Adrenal gland (tissue), 12 donors: Measurements from ENCODE around the gene SURF6. TPM values are rescaled to one million over a fixed set of nuclear protein-coding genes. Genes with fewer than 3 reads are reported as not detected.

Experiments
- DNase-seq, 7 donors: peaks; one replicate each; pipeline ENCODE4 v3.0.0-alpha.2; 2019 to 2020
- H3K27ac ChIP-seq, 5 donors: fragments of 200-600 bp; sonication (generic) in 4 of 5; 1 replicate in 3 of 5; 2 replicates in 2 of 5; pipeline versions ENCODE4 v1.5.1 to v1.8.0; 2016 to 2020; ENCODE audit warnings: mild to moderate bottlenecking in 1 of 5
- H3K27me3 ChIP-seq: fragments of 200-600 bp; 2 replicates; pipeline ENCODE4 v1.8.0; 2021
- H3K36me3 ChIP-seq, 2 donors: fragments of 200-600 bp; replicated peaks in 1 of 2; 1 replicate in 1 of 2; 2 replicates in 1 of 2; pipeline versions ENCODE4 v1.5.1 to v1.8.0; 2018 to 2022
- H3K4me1 ChIP-seq, 2 donors: fragments of 200-600 bp; replicated peaks in 1 of 2; 1 replicate in 1 of 2; 2 replicates in 1 of 2; pipeline versions ENCODE4 v1.5.1 to v1.8.0; 2018 to 2021
- H3K4me3 ChIP-seq, 4 donors: fragments of 200-600 bp; sonication (generic) in 3 of 4; one replicate each; pipeline ENCODE4 v1.5.1; 2016 to 2018
- H3K9me3 ChIP-seq, 3 donors: fragments of 200-600 bp; sonication (generic) in 1 of 3; replicated peaks in 1 of 3; 1 replicate in 2 of 3; 2 replicates in 1 of 3; pipeline versions ENCODE4 v1.5.1 to v1.8.0; 2016 to 2021
- CTCF ChIP-seq, 6 experiments: fragments of 450-650 bp in 4 of 6; fragments of 200-600 bp in 2 of 6; sonication (generic) in 1 of 6; IDR thresholded peaks; 1 replicate in 5 of 6; 2 replicates in 1 of 6; pipeline versions ENCODE4 v1.5.1 to v1.8.0; 2016 to 2021; ENCODE audit warnings: antibody characterized with exemption in 6 of 6, mild to moderate bottlenecking in 2 of 6, moderate library complexity in 1 of 6
- POLR2A ChIP-seq, 2 donors: fragments of 450-650 bp; IDR thresholded peaks; one replicate each; pipeline ENCODE4 v1.6.1; 2017; ENCODE audit warnings: antibody characterized with exemption in 2 of 2, mild to moderate bottlenecking in 2 of 2, moderate library complexity in 1 of 2
- WGBS, 4 donors: extraction: QIAGEN DNeasy Blood & Tissue Kit in 2 of 4; methylation state at CpG; one replicate each; pipeline versions ENCODE4 v1.1.5 to v1.1.7; 2013 to 2017; 5-methylcytosine and 5-hydroxymethylcytosine counted together
- intact Hi-C, 2 donors: fragments of 100-400 bp; cut with DNase I; formaldehyde crosslinking; loops; one replicate each; pipeline versions ENCODE4 v1.14.1 to v1.15.0; 2022 to 2023
- polyA plus RNA-seq, 3 donors: library from polyadenylated mRNA; stranded (reverse); fragments of 200-250 nt in 2 of 3; fragments of 350-450 nt in 1 of 3; fragmentation: Illumina TruSeq in 1 of 3; extraction: RNeasy Lipid Tissue Mini Kit (QIAGEN cat#74804) in 1 of 3; gene quantifications; one replicate each; pipeline ENCODE4 v1.2.3, GENCODE V29; 2013 to 2014
- total RNA-seq, 9 donors: library from RNA; depleted of rRNA in 4 of 9; stranded (reverse); fragments of >200 nt in 4 of 9; fragments of 120-200 nt in 1 of 9; fragmentation: NEBNext Ultra II Directional in 1 of 9; extraction: Animal tissue kit (Norgen Biotek cat#: 25700) in 1 of 9; gene quantifications; one replicate each; pipeline versions ENCODE4 v1.1.0 to v1.2.4, GENCODE V29; 2013 to 2023
- donor health status: healthy with polysubstance abuse.
- donor health status: Bipolar disorder and iron deficiency.
- donor health status: DM: yes; HTN: yes; CAD: no.
- donor health status: DM: no; HTN: no; CAD: no.
- donor health status: DM: no; HTN: no; CAD: no.
- donor health status: DM: yes; HTN: yes; CAD: no.

Gene SURF6
- total and polyA plus RNA-seq, 12 donors, result 6.2 to 42.2 (median 23.1) TPM

GRCh38 chr9:133306242-133307204 is 29.5 kb downstream of the SURF6 start:
- WGBS, 4 donors, result 71 to 75% (median 74%) methylated on average over 24 to 31 of the region's 31 CpGs
- intact Hi-C loops, result no loop called here
- peaks cover 6% of the 10 kb centered on the region for H3K27me3 ChIP-seq

GRCh38 chr9:133305731-133306130 is 30.3 kb downstream of the SURF6 start:
- no peak overlapping the region for H3K4me3 ChIP-seq
- H3K4me1 ChIP-seq, result no peaks in the 10 kb centered on the region
- intact Hi-C loops, result no loop called here
- TF ChIP-seq POLR2A (IDR thresholded peaks at IDR 0.05), result no peak
- TF ChIP-seq CTCF (IDR thresholded peaks at IDR 0.05), result no peak
- WGBS, 4 donors, result 74 to 88% (median 83%) methylated on average over 16 to 23 of the region's 23 CpGs
- H3K27me3 ChIP-seq, result peaks cover 6% of the 10 kb centered on the region
- peak in 2 of 7 donors; percentile 4 to 29 for DNase-seq
- H3K9me3 ChIP-seq, result no peaks in the 10 kb centered on the region
- no peak overlapping the region for H3K27ac ChIP-seq
- no peaks in the 10 kb centered on the region for H3K36me3 ChIP-seq

More at GRCh38 chr9:133306242-133307204, 29.5 kb downstream of the SURF6 start:
- TF ChIP-seq POLR2A (IDR thresholded peaks at IDR 0.05), result no peak
- TF ChIP-seq CTCF (IDR thresholded peaks at IDR 0.05), result no peak
- no peak overlapping the region for H3K27ac ChIP-seq
- DNase-seq, result peak in 2 of 7 donors; percentile 3 to 35
- no peaks in the 10 kb centered on the region for H3K4me1 ChIP-seq
- H3K4me3 ChIP-seq, result no peak overlapping the region
- no peaks in the 10 kb centered on the region for H3K9me3 ChIP-seq
- no peaks in the 10 kb centered on the region for H3K36me3 ChIP-seq

- Histone ChIP-seq H3K27ac (no peak overlapping the region), H3K27me3 (peaks cover 2% of the 10 kb centered on the region), H3K36me3 (no peaks in the 10 kb centered on the region), H3K9me3 (no peaks in the 10 kb centered on the region), H3K4me1 (no peaks in the 10 kb centered on the region), H3K4me3 (no peak overlapping the region)
- WGBS, 4 donors, result 83 to 88% (median 87%) methylated on average over 21 to 38 of the region's 38 CpGs
- no peak for TF ChIP-seq CTCF (IDR thresholded peaks at IDR 0.05)
- TF ChIP-seq POLR2A (IDR thresholded peaks at IDR 0.05), result no peak
- intact Hi-C loops, result no loop called here
- peak in 2 of 7 donors; percentile 7 to 39 for DNase-seq
Observed at GRCh38 chr9:133304477-133305377, 31.3 kb downstream of the SURF6 start.

- intact Hi-C loops, result no loop called here
- TF ChIP-seq CTCF (IDR thresholded peaks at IDR 0.05) (no peak), POLR2A (IDR thresholded peaks at IDR 0.05) (no peak)
- WGBS, 4 donors, result 67 to 79% (median 72%) methylated on average over 8 to 13 of the region's 13 CpGs
Observed at GRCh38 chr9:133304158-133304470, 31.9 kb downstream of the SURF6 start.

More at GRCh38 chr9:133304158-133304470, 31.9 kb downstream of the SURF6 start:
- DNase-seq, result peak in 2 of 7 donors; percentile 7 to 21
- Histone ChIP-seq H3K9me3 (no peaks in the 10 kb centered on the region), H3K27me3 (no peaks in the 10 kb centered on the region), H3K4me1 (no peaks in the 10 kb centered on the region), H3K36me3 (no peaks in the 10 kb centered on the region), H3K4me3 (no peak overlapping the region), H3K27ac (no peak overlapping the region)
